DND-41 (cell line): ENCODE measurements around the gene PAK1.

Experiments
- ATAC-seq: fragments of 200-7000 bp; cut with Tn5 transposase; 3 replicates; pipeline ENCODE4 v1.9.1; 2021; ENCODE audit warnings: low read depth; ENCODE audit not compliant: insufficient read depth
- DNase-seq: peaks from one replicate; pipeline ENCODE4 v3.0.0-alpha.2; 2020
- H2AFZ ChIP-seq: 2 replicates; pipeline ENCODE4 v1.6.0; 2012; ENCODE audit warnings: low read depth, low read length
- H3K27ac ChIP-seq: 2 replicates; pipeline ENCODE4 v1.5.1; 2012; ENCODE audit warnings: low read length, inconsistent platforms
- H3K27me3 ChIP-seq: fragments of 200-600 bp; sonication (generic); 2 replicates; pipeline ENCODE4 v1.6.0; 2012; ENCODE audit warnings: low read length, mild to moderate bottlenecking, inconsistent platforms; ENCODE audit not compliant: insufficient read depth, poor library complexity
- H3K36me3 ChIP-seq: 2 replicates; pipeline ENCODE4 v1.5.1; 2012; ENCODE audit warnings: low read length, inconsistent platforms; ENCODE audit not compliant: insufficient read depth
- H3K4me1 ChIP-seq: 2 replicates; pipeline ENCODE4 v1.5.1; 2012; ENCODE audit warnings: mild to moderate bottlenecking, low read length; ENCODE audit not compliant: insufficient read depth
- H3K4me2 ChIP-seq: 2 replicates; pipeline ENCODE4 v1.6.0; 2012; ENCODE audit warnings: mild to moderate bottlenecking, moderate library complexity, low read length, inconsistent platforms; ENCODE audit not compliant: insufficient read depth
- H3K4me3 ChIP-seq, 2 experiments: fragments of 200-600 bp in 1 of 2; shearing (Covaris generic) in 1 of 2; 2 replicates each; pipeline ENCODE4 v1.5.1; 2012 to 2016; ENCODE audit warnings: inconsistent platforms in 2 of 2, low read length in 2 of 2, mild to moderate bottlenecking in 2 of 2, low read depth in 1 of 2, moderate library complexity in 1 of 2
- H3K79me2 ChIP-seq: 2 replicates; pipeline ENCODE4 v1.6.0; 2012; ENCODE audit warnings: low read length, inconsistent platforms; ENCODE audit not compliant: insufficient read depth
- H3K9ac ChIP-seq: 2 replicates; pipeline ENCODE4 v1.6.0; 2012; ENCODE audit warnings: low read depth, mild to moderate bottlenecking, inconsistent platforms, low read length, moderate library complexity
- H3K9me3 ChIP-seq: 2 replicates; pipeline ENCODE4 v1.5.1; 2012; ENCODE audit warnings: low read length, moderate library complexity, mild to moderate bottlenecking, inconsistent platforms; ENCODE audit not compliant: insufficient read depth, severe bottlenecking
- H4K20me1 ChIP-seq: 2 replicates; pipeline ENCODE4 v1.6.0; 2012; ENCODE audit warnings: low read length; ENCODE audit not compliant: insufficient read depth
- CTCF ChIP-seq: IDR thresholded peaks from 2 replicates; pipeline ENCODE4 v1.5.1; 2012; ENCODE audit warnings: borderline replicate concordance, low read length, moderate library complexity, mild to moderate bottlenecking; ENCODE audit not compliant: poor library complexity, severe bottlenecking; ENCODE audit errors: extremely low read depth
- EZH2 ChIP-seq: IDR thresholded peaks from 3 replicates; pipeline ENCODE4 v1.6.1; 2012; ENCODE audit warnings: borderline replicate concordance, low read depth, mild to moderate bottlenecking, moderate library complexity, low read length, inconsistent platforms; ENCODE audit not compliant: severe bottlenecking

The PAK1 gene

GRCh38 chr11:77374108-77374507 lies 99.8 kb downstream of the PAK1 start:
- Histone ChIP-seq H3K4me1 (no peaks in the 10 kb centered on the region), H3K4me3 (no peak overlapping the region), H3K36me3 (peaks cover 41% of the 10 kb centered on the region), H3K9ac (no peak overlapping the region), H3K27me3 (no peaks in the 10 kb centered on the region), H3K79me2 (no peaks in the 10 kb centered on the region), H2AFZ (no peak overlapping the region), H3K27ac (no peak overlapping the region), H3K4me2 (no peak overlapping the region), H4K20me1 (no peaks in the 10 kb centered on the region), H3K9me3 (no peaks in the 10 kb centered on the region)
- ATAC-seq (no peak), DNase-seq (no peak)
- TF ChIP-seq EZH2 = no peak
- TF ChIP-seq CTCF = no peak

GRCh38 chr11:77372726-77373125 lies 101.2 kb downstream of the PAK1 start:
- no peaks in the 10 kb centered on the region for H4K20me1 ChIP-seq
- H3K4me1 ChIP-seq = no peaks in the 10 kb centered on the region
- no peak overlapping the region for H3K4me3 ChIP-seq
- H3K36me3 ChIP-seq = peaks cover 35% of the 10 kb centered on the region
- H3K27me3 ChIP-seq = no peaks in the 10 kb centered on the region
- no peak for TF ChIP-seq CTCF
- TF ChIP-seq EZH2 = no peak
- H3K4me2 ChIP-seq = no peak overlapping the region
- no peak overlapping the region for H3K9ac ChIP-seq
- H3K27ac ChIP-seq = no peak overlapping the region
- H2AFZ ChIP-seq = no peak overlapping the region
- H3K9me3 ChIP-seq = no peaks in the 10 kb centered on the region
- no peak for ATAC-seq
- no peaks in the 10 kb centered on the region for H3K79me2 ChIP-seq
- DNase-seq = no peak

- no peak for TF ChIP-seq EZH2
- no peak for TF ChIP-seq CTCF
- peaks cover 2% of the 10 kb centered on the region for H3K9me3 ChIP-seq
- H2AFZ ChIP-seq = no peak overlapping the region
- no peaks in the 10 kb centered on the region for H4K20me1 ChIP-seq
- H3K36me3 ChIP-seq = peaks cover 32% of the 10 kb centered on the region
- H3K4me3 ChIP-seq = no peak overlapping the region
- H3K79me2 ChIP-seq = no peaks in the 10 kb centered on the region
- H3K27ac ChIP-seq = no peak overlapping the region
- ATAC-seq (no peak), DNase-seq (no peak)
- no peaks in the 10 kb centered on the region for H3K27me3 ChIP-seq
- H3K9ac ChIP-seq = no peak overlapping the region
- H3K4me1 ChIP-seq = no peaks in the 10 kb centered on the region
- H3K4me2 ChIP-seq = no peak overlapping the region
These were observed 102.2 kb downstream of the PAK1 start for GRCh38 chr11:77371646-77372045.

- DNase-seq (no peak), ATAC-seq (no peak)
- H3K4me2 ChIP-seq = no peak overlapping the region
- H3K27ac ChIP-seq = no peak overlapping the region
- H3K27me3 ChIP-seq = no peaks in the 10 kb centered on the region
- no peaks in the 10 kb centered on the region for H4K20me1 ChIP-seq
- peaks cover 10% of the 10 kb centered on the region for H3K9me3 ChIP-seq
- no peak overlapping the region for H3K9ac ChIP-seq
- no peak for TF ChIP-seq EZH2
- TF ChIP-seq CTCF = no peak
- H3K4me1 ChIP-seq = no peaks in the 10 kb centered on the region
- no peak overlapping the region for H3K4me3 ChIP-seq
- H3K79me2 ChIP-seq = no peaks in the 10 kb centered on the region
- peaks cover 30% of the 10 kb centered on the region for H3K36me3 ChIP-seq
- no peak overlapping the region for H2AFZ ChIP-seq
These were observed 103.7 kb downstream of the PAK1 start for GRCh38 chr11:77370217-77370616.
